C1 segment of cervical spinal cord (tissue), 14 donors: ENCODE results near the gene PRB4.
"Not testable (repeated sequence)": the region's sequence is repeated elsewhere in the genome, so short reads cannot be mapped to it uniquely, and the experiment has no call there.

Experiments used
- DNase-seq, 14 donors: peaks; one replicate each; lab custom pipeline; 2025; lab: John Stamatoyannopoulos, UW

PRB4 gene

GRCh38 chr12:11310336-11310735, at the start of gene PRB4:
TSS of gene PRB4 (minus strand) at chr12:11310436. CDS start at chr12:11310398, 38 bp downstream.
- DNase-seq = no peak

GRCh38 chr12:11351736-11352135, 41.5 kb upstream of the PRB4 start:
- not testable (repeated sequence) for DNase-seq

- DNase-seq = no peak
Measured at GRCh38 chr12:11348439-11348838, 38.2 kb upstream of the PRB4 start.

GRCh38 chr12:11347810-11348209, 37.6 kb upstream of the PRB4 start:
- no peak for DNase-seq

GRCh38 chr12:11344500-11344899, 34.3 kb upstream of the PRB4 start:
- DNase-seq = no peak

GRCh38 chr12:11324426-11324825, 14.2 kb upstream of the PRB4 start:
- DNase-seq = no peak

GRCh38 chr12:11321980-11322379, 11.7 kb upstream of the PRB4 start:
- no peak for DNase-seq

GRCh38 chr12:11307143-11307542, 3.1 kb downstream of the PRB4 start:
- no peak for DNase-seq

- no peak for DNase-seq
Measured at GRCh38 chr12:11273449-11273848, 36.8 kb downstream of the PRB4 start.

GRCh38 chr12:11269607-11270006, 40.6 kb downstream of the PRB4 start, which contains the start of gene PRB3:
TSS of gene PRB3 (minus strand) at chr12:11269707. CDS start at chr12:11269669, 38 bp downstream.
- no peak for DNase-seq

GRCh38 chr12:11264501-11264900, 45.7 kb downstream of the PRB4 start:
- no peak for DNase-seq
